Osteoblast (primary cell): Measurements from ENCODE around the gene SLC6A9. TPM values are rescaled to one million over a fixed set of nuclear protein-coding genes. Genes with fewer than 3 reads are reported as not detected.

Source experiments
- DNase-seq: peaks from one replicate; pipeline ENCODE4 v3.0.0; 2011; ENCODE audit warnings: low spot score, mixed read lengths; ENCODE audit not compliant: insufficient read length; ENCODE audit errors: missing footprints
- H2AFZ ChIP-seq: 2 replicates; pipeline ENCODE4 v1.6.0; 2011; ENCODE audit warnings: mild to moderate bottlenecking, low read length
- H3K27ac ChIP-seq: 2 replicates; pipeline ENCODE4 v1.5.1; 2011; ENCODE audit warnings: mild to moderate bottlenecking, low read depth, low read length, moderate library complexity
- H3K27me3 ChIP-seq: 2 replicates; pipeline ENCODE4 v1.6.0; 2012; ENCODE audit warnings: mild to moderate bottlenecking, control low read depth, inconsistent platforms, low read length, moderate library complexity; ENCODE audit not compliant: insufficient read depth
- H3K36me3 ChIP-seq: 2 replicates; pipeline ENCODE4 v1.5.1; 2011; ENCODE audit warnings: mild to moderate bottlenecking, low read length, control low read depth, moderate library complexity; ENCODE audit not compliant: insufficient read depth
- H3K4me1 ChIP-seq: 2 replicates; pipeline ENCODE4 v1.5.1; 2011; ENCODE audit warnings: mild to moderate bottlenecking, low read length, control low read depth, moderate library complexity; ENCODE audit not compliant: insufficient read depth
- H3K4me2 ChIP-seq: 2 replicates; pipeline ENCODE4 v1.6.0; 2011; ENCODE audit warnings: mild to moderate bottlenecking, low read length; ENCODE audit not compliant: insufficient read depth
- H3K4me3 ChIP-seq: fragments of 200-600 bp; sonication (generic); 3 replicates; pipeline ENCODE4 v1.5.1; 2012; ENCODE audit warnings: mild to moderate bottlenecking, low read length, inconsistent platforms; ENCODE audit not compliant: insufficient read depth
- H3K79me2 ChIP-seq: 2 replicates; pipeline ENCODE4 v1.6.0; 2012; ENCODE audit warnings: mild to moderate bottlenecking, low read length, control low read depth, inconsistent platforms; ENCODE audit not compliant: insufficient read depth
- H3K9me3 ChIP-seq: 2 replicates; pipeline ENCODE4 v1.5.1; 2011; ENCODE audit warnings: low read depth, low read length, control low read depth
- H4K20me1 ChIP-seq: 2 replicates; pipeline ENCODE4 v1.6.0; 2012; ENCODE audit warnings: mild to moderate bottlenecking, low read length, control low read depth; ENCODE audit not compliant: insufficient read depth
- CTCF ChIP-seq: IDR thresholded peaks from 2 replicates; pipeline ENCODE4 v1.5.1; 2011; ENCODE audit warnings: mild to moderate bottlenecking, low read depth, low read length, moderate library complexity; ENCODE audit errors: extremely low read depth
- total RNA-seq: library from RNA; depleted of rRNA; stranded (reverse); fragments of >200 nt; gene quantifications from 2 replicates; pipeline ENCODE4 v1.2.3, GENCODE V29; 2012

SLC6A9 gene
- total RNA-seq, 1 donor: 18.5 TPM

GRCh38 chr1:43993206-43993914 is 37.9 kb downstream of the SLC6A9 start:
- Histone ChIP-seq H3K36me3 (no peaks in the 10 kb centered on the region), H2AFZ (no peak overlapping the region), H3K79me2 (no peaks in the 10 kb centered on the region), H3K27me3 (no peaks in the 10 kb centered on the region), H3K4me3 (no peak overlapping the region), H3K9me3 (no peaks in the 10 kb centered on the region), H3K27ac (no peak overlapping the region), H3K4me2 (no peak overlapping the region), H4K20me1 (no peaks in the 10 kb centered on the region), H3K4me1 (peaks cover 11% of the 10 kb centered on the region)
- DNase-seq: no peak
- no peak for TF ChIP-seq CTCF

- peak overlapping the region; percentile 82 for H3K4me3 ChIP-seq
- no peaks in the 10 kb centered on the region for H4K20me1 ChIP-seq
- no peak overlapping the region for H3K27ac ChIP-seq
- H3K4me1 ChIP-seq: peaks cover 11% of the 10 kb centered on the region
- no peaks in the 10 kb centered on the region for H3K9me3 ChIP-seq
- H3K27me3 ChIP-seq: no peaks in the 10 kb centered on the region
- no peak for TF ChIP-seq CTCF
- H3K36me3 ChIP-seq: no peaks in the 10 kb centered on the region
- H3K4me2 ChIP-seq: peak overlapping the region; percentile 89
- peak overlapping the region; percentile 29 for H2AFZ ChIP-seq
- DNase-seq: no peak
- H3K79me2 ChIP-seq: no peaks in the 10 kb centered on the region
Observed at GRCh38 chr1:43992232-43992995, 38.8 kb downstream of the SLC6A9 start.

- Histone ChIP-seq H3K4me3 (peak within 1 kb of the TSS; percentile 82), H3K4me1 (peaks cover 11% of the 10 kb centered on the region), H3K27ac (peak within 1 kb of the TSS; percentile 80), H3K4me2 (peak within 1 kb of the TSS; percentile 89), H2AFZ (peak within 1 kb of the TSS; percentile 71), H3K9me3 (no peaks in the 10 kb centered on the region), H3K36me3 (no peaks in the 10 kb centered on the region), H4K20me1 (no peaks in the 10 kb centered on the region), H3K27me3 (no peaks in the 10 kb centered on the region), H3K79me2 (no peaks in the 10 kb centered on the region)
- TF ChIP-seq CTCF: no peak
- DNase-seq: peak; percentile 99
Observed at GRCh38 chr1:43991476-43992231, 39.6 kb downstream of the SLC6A9 start, which contains the start of gene CCDC24. Gene CCDC24 (plus strand): TSS chr1:43991599. CDS start chr1:43991879, 280 bp downstream.
